GM19023 (cell line): ENCODE data around the gene BRAT1.

ENCODE experiments used
- ATAC-seq: cut with Tn5 transposase; IDR thresholded peaks from one replicate; pipeline ENCODE4 v1.9.1; 2021; ENCODE audit warnings: mild to moderate bottlenecking, moderate library complexity; ENCODE audit not compliant: unreplicated experiment

The BRAT1 gene

DNA sequence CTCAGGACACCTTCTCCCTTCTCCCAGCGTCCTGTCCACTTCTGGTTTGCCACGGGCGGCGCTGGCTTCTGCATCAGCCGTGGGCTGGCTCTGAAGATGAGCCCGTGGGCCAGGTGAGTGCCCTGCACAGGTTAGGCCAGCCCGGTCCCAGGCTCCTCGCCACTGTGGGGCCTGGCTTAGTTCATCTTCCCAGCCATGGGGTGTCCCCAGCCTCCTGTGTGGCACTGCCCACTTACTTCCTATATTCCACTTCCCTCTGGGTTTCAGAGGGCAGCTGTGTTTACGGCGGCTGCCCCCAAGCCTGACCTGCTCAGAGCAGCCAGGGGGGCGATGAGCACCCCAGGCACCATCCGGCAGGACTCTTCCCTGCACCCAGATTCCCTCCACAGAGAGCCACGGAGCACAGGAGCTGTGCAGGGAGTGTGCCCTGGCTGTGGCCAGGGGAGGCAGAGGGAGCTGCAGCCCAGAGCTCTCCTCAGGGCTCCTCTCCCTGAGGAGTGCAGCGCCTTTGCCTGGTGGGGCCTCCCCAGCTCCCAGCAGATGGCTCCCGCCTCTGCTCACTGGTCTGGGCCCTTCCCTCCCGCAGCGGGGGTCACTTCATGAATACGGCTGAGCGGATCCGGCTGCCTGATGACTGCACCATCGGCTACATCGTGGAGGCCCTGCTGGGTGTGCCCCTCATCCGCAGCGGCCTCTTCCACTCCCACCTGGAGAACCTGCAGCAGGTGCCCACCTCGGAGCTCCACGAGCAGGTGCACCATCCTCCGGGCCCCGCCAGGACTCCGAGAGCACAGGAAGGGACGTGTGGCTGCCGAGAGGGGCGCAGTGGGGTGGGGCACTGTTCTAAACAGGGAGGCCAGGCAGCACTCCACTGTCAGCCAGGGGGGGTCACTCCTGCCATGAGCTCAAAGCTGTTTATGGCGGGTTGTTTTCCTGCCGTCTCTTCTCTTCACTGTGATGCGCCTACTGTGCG lies 29.4 kb downstream of the BRAT1 start:
- ATAC-seq, result no peak

DNA sequence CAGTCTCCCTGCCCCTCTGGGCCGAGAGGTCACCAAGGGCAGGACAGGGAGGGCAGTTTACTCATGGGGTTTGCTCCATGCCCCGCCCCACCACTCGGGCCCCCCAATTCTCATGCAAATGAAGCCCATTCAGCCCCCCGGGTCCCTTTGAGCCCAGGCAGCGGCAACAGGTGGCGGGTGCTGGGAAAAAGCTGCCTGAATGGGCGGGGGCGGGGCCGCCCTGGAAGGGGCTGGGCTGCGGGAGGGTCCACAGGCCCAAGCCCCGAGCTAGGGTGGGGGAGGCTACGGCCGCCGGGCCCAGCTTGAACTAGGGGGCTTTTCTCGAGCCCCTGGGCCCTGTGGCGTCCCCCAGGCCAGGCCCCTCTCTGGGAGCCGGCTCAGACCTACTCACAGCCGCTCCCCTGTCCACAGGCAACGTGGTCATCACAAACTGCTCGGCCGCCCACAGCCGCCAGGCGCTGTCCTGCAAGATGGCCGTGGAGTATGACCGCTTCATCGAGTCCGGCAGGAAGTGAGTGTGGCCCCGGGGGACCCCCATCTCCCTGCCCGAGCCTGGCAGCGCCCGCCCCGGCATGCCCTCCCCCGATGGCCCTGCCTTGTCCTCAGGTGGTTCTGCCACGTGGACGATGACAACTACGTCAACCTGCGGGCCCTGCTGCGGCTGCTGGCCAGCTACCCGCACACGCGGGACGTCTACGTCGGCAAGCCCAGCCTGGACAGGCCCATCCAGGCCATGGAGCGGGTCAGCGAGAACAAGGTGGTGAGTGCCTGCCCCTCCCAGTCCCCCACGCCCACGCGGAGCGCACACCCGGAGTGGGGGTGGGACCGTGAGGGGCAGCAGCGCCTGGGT lies 30.3 kb downstream of the BRAT1 start:
- no peak for ATAC-seq

DNA sequence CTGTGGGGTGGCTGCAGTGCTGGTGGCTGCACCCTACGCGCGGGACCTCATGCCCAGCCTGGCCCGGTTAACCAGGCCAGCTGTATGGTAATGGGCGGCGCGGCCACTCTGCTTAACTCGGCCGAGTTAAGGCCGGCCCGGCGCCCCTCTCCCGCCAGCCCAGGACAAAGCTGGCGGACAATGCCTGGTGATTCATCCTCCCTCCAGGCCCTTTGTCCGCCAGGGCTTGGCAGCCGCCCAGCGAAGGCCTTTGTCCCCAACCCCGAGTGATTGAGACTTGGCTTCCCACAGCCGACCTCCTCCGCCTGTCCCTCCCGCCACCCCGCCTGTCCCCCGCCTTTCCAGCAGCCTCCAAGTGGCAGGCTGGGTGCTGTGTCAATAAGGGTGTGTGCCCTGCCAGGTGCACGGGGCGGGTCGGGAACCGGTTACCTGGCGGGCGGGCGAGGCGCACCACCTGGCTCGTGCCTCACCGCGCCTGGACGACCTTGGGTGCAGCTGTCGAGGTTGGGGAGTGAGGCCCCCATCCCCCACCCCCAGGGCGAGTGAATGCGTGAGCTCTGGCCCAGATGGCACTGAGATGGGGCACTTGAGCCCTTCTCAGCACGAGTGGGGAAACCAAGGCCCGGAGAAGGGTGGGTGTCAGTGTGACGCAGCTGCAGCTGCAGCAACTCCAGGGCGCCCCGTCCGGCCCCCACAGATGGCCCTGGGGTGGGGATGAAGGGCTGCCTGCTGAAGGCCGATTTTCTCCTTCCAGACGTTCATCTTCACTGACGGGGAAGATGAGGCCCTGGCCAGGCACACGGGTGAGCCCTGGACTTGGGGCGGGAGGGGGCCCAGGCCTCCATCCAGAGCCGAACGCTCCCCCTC lies 31.1 kb downstream of the BRAT1 start:
- ATAC-seq, result no peak

DNA sequence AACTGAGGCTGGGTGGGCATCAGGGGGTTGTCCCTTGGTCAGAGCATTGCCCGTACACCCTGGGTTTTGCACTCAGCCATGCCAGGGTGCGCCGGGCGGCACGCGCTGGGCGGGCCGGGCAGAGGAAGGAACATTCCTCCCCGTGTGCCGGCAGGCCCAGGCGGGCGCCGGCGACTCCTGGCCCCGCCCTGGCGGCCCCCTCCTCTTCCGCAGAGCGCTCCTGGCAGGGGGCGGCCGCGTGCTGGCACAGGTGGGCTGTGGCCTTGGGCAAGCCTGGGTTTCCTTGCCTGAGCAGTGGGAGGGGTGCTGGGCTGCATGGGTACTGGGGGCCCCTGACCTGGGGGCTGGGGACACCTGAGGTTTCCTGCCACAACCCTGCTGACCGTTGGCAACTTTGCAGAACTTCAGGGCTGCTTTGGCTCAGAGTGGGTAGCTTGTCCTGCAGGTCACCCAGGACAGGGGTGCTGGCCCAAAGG lies 31.8 kb downstream of the BRAT1 start:
- ATAC-seq, result no peak

DNA sequence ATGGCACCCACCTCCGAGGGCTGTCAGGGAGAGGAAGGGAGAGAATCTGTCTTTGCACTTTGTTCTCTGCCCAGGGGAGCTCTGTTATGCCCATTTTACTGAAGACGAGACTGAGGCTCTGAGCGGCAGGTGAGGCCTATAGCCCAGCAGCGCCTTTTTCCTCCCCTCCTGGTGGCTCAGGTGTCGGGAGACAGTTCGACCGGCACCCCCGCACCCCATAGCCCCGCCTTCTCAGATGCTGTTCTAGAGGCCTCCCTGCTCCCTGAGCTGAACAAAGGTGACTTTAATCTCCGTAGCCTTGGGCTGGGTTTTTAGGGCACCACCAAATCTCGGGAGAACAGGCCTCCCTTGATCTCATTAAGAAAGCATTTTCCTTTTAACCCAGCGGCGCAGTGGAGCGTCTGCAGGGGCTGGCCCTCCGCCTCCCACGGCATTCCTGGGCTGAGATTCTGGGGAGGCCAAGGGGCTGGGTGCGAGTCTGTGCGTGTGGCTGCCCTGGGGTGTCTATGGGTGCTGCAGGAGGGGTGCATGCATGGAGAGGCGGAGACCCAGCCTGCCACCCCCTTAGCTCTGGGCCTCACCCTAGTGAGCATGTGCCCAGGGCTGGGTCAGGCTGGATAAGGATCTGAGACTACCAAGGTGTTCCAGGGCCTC lies 32.4 kb downstream of the BRAT1 start:
- ATAC-seq, result no peak

DNA sequence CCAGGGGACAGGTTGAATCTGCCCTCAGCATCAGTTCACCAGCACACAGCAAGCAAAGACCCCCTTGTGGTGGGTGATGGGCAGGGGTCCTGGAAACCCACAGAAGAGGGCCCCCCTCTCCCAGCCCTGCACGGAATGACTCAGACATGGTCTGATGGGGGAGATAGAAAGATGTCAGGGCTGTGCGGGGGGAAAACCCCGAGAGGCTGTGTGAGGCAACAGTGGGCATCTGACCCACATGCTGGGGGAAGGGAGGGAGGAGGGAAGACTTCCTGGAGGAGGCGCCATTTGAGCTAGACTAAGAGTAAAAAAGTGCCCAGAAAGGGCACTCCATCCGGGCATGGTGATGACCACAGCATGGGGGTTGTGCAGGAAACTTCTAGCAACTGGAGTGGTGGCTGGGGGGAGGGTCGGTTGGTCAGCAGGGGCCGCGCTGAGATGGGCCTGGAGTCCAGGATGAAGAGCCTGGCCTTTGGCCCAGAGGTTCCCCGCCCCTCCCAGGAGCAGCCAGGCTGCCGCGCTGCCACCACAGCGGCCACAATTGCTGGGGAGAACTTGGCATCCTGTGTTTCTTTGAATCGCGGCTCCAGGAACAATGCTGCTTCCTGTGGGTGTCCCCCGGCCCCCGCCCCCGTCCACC lies 33.3 kb downstream of the BRAT1 start:
- ATAC-seq, result no peak

DNA sequence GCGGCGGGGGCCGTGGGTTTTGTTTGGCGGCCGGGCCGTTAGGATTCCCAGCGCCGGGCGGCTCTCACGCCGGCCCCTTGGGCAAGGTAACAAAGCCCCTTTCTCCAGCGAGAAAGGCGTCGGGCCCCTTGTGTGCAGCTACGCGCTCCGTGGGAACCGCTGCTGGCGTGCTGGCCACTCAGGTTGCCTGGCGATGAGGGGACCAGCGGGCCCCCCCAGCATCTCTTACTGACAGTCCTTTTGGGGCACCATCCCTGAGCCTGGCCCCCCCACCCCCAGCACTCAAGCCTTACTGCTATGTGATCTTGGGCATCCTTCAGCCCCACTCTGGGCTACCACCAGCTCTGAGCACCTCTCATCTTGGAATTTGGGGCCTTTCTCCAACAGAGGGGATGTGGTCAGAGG lies 34.0 kb downstream of the BRAT1 start:
- ATAC-seq, result no peak

DNA sequence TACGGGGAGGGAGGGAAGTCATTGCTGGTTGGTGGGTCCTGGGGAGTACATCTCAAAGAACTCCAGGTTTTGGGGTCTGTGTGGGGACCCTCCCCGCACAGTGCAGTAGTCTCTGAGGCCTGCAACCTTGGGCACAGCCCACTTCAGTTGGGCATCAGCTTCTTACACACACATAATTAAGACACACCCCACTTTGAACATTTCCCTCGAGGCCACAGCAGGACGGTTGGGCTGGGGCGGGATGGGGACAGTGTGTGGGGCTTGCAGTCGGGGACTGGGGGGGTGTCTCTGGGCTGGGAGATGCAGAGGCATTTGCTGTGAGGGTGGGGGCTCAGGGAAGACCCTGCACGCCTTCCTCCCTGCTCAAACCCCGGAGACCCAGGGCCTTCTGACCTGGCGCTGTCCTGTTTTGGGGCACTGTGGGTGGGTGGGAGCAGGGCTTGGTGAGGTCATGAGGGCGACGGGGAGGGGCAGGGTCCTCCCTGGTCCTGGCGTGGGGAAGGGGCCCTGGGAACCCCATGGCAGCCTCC lies 34.5 kb downstream of the BRAT1 start:
- ATAC-seq, result no peak

DNA sequence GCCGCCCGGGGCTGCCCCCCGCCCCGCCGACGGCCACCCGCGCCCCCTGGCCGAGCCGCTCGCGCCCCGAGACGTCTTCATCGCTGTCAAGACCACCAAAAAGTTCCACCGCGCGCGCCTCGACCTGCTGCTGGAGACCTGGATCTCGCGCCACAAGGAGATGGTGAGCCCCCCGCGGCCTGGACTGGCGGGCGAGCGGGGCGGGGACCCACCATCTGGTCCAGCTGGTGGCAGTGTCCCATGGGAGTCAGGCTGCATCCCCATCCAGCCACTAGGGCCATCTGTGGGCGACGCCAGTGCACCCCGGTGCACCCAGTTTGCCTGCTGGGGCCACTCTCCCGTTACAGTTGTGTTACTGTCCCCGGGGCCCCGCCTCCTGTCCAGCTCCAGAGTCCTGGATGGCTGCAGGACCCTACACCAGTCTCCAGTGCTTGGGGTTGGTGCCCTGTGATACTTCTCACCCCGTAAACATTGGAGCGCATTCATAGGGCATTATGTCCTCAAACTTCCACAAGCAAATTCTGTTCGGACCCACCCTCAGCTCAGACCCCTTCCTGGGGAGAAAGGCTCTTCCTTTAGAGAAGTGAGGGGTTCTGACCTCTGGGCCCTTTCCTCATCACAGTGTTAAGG lies 35.1 kb downstream of the BRAT1 start:
- ATAC-seq, result no peak

DNA sequence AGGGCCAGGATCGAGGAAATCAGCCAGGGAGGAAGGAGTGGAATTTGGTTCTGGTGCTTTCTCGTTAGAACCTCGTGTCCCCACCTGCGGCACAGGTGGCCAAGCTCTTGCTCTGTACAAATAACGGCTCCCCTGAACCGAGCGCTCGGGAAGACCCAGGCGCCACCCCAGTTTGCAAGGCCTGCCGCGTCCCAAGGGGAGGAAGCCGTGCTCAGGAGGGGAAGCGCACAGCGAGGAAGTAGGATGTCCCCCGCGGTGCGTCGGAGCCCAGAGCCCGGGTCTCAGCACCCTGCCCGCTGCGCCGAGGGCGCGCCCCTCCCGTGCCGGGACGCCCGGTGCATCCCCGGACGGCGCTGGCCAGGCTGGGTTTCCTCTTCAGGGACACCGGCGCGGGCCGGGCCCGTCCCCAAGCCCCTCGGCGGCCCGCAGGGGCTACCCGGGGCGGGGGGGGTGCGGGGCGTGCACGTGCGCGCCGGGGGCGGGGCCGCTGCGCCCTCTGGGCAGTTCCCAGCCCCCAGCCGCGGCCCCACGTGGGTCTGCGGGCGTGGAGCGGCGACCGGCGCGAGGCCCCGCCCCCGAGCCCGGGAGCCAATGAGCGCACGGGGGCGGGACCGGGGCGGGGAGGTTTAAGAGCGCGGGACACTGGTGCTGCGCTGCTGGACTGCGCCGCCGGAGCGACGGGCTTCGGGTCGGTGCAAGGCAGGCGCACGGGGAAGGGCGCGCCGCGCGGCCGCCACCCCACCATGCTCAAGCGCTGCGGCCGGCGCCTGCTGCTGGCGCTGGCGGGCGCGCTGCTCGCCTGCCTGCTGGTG lies 36.0 kb downstream of the BRAT1 start, which contains the start of gene LFNG:
LFNG (plus strand) TSS at position 656 of the 812 bp plus-strand sequence; CDS start at position 744, 88 bp downstream.
- ATAC-seq, result peak; percentile 85

DNA sequence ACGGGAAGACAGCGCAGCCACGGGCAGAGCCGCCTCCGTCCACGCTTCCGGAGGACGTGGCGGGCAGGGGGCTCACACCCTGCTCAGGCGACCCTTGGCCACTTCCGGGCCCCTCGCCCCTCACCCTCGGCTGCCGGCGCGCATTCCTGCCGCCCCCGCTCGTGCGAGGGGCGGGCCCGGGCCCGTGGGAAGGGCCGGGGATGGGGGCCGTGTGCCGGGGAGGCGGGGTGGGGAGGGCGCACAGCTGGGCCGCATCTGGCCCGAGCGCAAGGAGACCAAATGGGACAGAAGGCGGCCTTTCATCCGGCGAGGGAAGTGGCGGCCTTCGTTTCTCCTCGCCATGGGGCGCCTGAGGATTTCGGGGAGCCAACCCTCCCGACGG lies 36.6 kb downstream of the BRAT1 start:
- ATAC-seq, result no peak

DNA sequence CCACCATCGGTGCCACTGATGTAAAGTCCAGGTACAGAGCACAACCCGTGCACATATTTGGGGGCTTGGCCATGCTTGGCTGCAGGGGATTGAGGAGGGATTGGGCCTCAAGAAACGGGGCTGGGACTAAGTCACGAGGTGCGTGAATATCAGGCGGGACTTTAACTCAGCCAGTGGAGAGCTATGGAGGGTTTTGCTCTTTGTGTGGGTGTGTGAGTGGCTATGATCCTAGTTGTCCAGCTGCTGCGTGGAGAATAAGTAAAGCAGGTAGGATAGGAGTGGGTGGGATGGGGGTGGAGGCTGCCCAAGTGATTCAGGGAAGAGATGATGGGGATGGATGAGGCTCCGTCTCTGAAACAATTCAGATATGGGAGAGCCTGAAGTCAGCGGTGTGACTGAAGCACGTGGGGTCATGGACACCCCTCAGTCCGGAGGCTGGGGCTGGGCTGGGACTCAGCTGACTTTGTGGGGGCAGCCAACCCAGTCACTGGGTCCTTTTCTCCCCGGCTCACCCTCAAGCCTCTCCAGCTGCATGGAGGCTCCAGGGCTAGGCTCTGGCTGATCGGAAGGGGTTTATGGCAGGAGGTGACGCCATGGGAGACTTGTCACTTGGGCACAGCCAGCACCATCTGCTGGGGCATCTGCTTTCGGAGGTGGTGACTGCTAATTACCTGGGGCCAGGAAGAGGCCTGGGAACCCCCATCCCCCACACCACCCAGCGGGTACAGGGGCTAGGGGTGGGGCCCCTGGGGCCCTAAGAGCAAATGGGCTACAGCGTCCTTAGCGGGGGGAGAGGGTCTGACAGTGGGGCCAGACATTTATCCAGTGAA lies 37.4 kb downstream of the BRAT1 start:
- ATAC-seq, result no peak

DNA sequence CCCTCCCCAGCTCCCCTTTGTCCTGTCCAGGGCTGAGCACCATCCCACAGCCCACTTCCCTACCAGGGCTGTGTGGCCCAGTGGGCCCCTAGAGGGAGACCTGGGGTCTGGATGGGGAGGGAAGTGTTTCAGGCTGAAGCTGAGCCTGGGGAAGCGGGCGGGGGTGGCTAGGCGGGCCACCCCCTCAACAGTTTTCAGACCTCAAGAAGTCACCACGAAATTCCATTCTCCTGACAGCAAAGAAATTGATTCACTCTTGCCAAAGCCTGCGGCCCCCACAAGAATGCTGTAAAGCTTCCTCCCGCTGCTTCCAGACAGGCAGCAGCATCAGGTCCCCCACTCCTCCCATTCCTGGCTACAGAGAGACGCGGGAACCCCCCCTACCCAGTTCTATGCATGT lies 38.3 kb downstream of the BRAT1 start:
- ATAC-seq, result no peak

DNA sequence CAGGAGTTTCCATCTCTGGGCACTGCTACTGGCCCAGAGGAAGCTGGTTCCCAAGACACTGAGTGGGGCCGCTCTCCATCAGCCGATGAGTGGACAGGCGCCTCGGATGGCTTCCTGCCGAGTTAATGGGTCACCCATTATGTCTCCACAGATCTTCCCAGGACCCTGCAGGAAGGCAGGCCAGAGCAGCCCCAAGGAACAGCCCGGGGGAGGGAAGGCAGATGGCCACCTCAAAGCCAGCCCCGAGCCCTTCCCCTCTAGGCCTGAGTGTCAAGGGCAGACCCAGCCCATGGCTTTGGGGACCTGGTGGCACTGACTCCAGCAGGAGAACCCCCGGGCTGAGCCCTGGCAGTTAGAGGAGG lies 39.1 kb downstream of the BRAT1 start:
- no peak for ATAC-seq

DNA sequence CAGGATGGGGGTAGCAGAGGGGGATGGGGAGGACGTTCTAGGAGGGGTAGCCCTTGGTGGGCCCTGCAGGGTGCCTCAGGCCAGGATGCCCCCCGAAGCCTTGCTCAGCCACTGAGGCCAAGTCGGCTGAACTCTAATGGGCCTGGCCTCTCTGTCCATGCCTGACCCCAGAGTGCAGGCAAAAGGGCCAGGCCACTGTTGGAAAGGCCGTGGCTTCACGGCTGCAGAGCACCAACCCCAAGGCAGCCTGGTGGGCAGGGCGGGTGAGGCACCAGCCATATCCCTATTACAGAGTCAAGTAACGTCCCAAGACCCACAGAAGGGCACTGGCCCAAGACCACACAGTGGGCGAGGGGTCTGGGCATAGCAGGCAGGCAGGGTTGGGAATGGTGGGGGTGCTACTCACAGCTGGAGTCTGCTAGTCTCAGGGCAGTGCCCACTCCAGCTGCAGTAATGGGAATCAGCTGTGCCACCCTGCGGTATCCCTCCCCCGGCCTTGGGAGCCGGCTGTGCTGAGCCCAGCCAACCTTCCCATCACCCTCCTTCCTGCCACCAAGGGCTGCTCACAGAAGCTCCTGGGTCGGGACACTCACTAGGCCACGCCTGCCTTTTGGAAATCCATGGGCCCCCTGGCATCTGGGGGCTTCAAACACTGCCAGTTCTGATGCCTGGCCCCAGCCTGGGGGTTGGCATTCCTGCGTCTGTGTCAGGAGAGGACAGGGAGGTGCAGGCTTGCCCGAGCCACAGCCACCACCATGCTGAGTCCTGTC lies 39.7 kb downstream of the BRAT1 start:
- ATAC-seq, result no peak
